Renal cortical epithelial cell (primary cell): ENCODE data around the gene AUTS2. TPM values are rescaled to one million over a fixed set of nuclear protein-coding genes. Genes with fewer than 3 reads are reported as not detected.
"Not testable (repeated sequence)": the region's sequence is repeated elsewhere in the genome, so short reads cannot be mapped to it uniquely, and the experiment has no call there.

ENCODE experiments used
- DNase-seq: peaks from one replicate; pipeline ENCODE4 v3.0.0-alpha.2; 2011; ENCODE audit warnings: low read depth
- total RNA-seq: library from RNA; depleted of rRNA; stranded (reverse); fragments of >200 nt; gene quantifications from 2 replicates; pipeline ENCODE4 v1.2.3, GENCODE V29; 2014

AUTS2 gene
- total RNA-seq, 1 donor from 2014 or later: 3.2 TPM

DNA sequence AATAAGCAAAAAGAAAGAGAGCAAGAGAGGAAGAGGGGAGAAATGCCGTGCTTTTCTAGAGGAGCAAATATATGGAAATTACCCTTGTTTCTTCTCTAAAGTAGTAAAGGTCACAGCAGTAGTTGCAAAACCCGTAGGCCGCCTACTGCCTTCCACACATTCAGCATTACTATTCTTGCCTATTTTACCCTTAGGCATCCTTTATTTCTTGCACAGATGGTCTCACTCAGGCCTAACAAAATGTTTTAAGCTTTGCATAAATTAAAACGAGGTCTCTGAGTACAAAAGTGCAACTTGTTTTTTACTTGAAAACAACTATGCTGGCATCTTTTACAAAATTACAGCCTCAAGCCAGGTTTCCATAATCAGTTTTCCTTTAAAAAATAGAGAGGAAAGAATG, 644.6 kb downstream of the AUTS2 start:
- peak; percentile 42 for DNase-seq

DNA sequence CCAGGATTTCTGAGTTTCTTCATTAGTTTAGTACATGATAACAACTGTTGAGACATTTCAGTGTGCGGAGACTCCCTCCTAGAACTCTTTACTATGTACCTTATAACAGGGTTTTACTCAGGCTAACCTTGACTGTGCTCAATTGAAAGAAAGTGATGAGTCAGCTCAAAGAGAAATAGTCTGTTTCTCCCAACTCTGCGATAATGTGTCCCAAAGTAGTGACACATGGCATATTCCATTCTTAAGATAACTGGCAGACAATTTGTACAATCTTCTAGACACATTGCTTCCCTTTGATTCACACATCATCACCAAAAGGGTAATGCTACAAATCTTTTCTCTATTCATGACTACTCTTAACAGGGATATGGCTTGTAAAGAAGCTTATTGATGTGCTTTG, 645.2 kb downstream of the AUTS2 start:
- DNase-seq: no peak

- no peak for DNase-seq
These were observed 659.6 kb downstream of the AUTS2 start for GRCh38 chr7:70257921-70258320.

- no peak for DNase-seq
These were observed 661.2 kb downstream of the AUTS2 start for GRCh38 chr7:70259502-70259901.

DNA sequence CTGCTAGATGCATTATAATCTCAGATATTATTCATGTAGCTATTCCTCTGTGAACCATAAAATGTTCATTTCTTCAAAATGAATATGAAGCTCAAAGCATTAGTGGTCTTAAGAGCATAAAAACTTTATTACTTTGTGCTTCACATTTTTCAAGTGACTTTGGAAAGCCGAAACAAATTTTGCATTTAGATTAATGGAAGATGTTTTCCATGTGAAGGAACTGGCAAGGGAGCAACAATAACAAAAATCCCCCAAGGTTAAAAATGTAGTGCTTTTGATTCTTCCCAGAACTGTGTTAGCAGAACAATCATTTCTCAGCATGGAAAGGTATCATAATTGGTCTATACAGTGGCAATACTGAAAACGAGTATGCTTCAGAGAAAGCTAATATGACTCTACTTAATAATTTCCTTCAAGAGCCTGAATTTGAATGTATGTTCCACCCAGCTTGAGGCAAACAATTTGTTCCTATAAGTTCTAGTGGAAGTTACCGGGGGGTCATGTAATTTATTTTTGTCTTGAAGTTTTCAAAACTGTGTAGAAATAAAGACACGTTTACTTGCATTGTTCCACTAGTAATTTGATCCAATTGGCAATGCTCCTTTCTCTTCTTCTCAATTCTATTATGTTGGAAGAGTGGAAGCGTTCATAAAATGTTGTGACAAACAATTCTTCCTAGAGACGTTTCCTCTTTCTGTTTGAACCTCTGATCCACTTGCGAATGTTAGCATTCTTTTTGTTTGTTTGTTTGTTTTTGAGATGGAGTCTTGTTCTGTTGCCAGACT, 665.4 kb downstream of the AUTS2 start:
- no peak for DNase-seq

DNA sequence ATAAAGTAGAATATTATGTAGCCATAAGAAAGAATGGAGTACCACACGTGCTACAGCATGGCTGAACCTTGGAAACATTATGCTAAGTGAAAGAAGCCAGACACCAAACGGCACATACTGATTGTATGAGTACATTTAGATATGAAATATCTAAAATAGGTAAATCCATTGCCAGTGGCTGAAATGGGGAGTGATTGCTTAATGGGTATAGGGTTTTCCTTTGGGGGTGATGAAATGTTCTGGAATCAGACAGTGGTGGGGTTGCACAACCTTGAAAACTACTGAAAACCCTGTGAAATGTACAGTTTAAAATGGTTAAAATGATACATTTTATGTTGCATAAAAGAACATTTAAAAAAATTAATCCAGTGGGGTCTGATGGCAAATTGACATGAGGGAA, 667.9 kb downstream of the AUTS2 start:
- DNase-seq: no peak

DNA sequence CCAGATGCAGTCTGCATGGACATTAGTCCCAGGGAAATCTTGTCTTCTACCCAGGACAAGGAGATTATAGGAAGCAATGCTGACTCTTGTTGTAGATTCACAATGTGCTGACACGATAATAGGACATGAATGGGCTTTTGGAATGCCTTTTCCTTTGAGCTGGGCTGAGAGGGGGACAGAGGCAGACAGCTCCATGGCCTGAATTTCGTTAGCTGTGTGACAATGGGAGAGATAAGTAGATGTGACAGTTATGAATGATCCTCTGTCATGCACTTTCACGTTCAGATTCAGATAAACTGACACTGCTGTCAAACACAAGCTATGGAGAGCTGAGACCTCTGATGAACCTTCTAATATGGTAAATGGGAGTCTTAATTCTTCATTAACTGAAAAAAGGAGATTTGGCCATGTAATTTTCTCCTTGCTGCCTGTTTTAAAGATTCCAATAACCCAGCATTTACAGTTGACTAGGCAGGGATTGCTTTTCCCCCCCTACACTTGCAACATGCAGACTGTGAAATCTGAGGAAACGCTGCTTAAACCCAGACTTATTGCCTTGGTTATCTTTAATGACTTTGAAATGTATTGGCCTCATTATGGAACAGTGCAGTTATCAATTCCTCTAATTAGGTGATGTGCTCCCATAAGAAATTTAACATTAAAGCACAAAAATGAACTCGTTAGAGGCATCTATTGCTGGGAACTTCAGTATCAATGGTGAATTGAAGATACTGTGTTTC, 669.3 kb downstream of the AUTS2 start:
- no peak for DNase-seq

- DNase-seq: no peak
These were observed 669.9 kb downstream of the AUTS2 start for GRCh38 chr7:70268179-70268578.

DNA sequence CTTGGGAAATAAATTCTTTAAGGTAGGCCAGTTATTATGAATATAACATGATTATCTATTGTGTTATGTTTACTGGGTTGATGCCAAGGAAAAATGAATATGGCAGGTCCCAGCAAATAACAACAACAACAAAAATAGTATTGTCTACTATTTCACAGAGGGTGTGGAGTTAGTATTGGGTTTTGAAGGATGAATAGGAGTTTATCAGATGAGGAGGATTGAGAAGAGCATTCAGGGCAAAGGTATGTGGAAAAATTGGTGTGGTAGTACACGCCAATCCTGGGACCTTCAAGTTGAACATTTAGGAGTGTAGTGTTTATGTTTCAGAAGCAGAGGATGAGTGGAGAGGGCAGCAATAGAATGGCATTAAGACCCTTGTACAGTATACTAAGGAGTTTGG, 671.9 kb downstream of the AUTS2 start:
- no peak for DNase-seq

DNA sequence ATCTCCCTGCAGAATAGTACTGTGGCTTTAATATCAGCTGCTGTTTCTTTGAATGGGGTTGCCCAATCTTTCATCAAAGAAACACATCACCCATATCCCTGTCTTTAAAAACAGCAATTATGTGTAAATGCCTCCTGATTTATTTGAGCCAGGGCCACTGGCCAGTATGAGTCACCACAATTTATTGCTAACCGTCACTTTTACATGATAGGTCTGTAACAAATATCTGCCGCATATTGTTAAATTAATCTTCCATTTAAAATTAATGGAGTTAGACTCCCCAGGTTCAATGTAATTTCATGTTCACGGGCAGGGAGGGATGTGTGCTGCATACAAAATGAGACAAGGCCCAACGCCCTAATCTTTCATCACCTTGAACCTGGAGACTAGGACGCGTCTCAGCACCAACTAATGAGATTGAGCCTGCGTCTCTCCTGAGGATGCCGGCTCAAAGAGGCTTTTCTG, 673.4 kb downstream of the AUTS2 start:
- DNase-seq: peak; percentile 40

- not testable (repeated sequence) for DNase-seq
These were observed 677.3 kb downstream of the AUTS2 start for GRCh38 chr7:70275570-70275969.

- no peak for DNase-seq
These were observed 686.9 kb downstream of the AUTS2 start for GRCh38 chr7:70285187-70285586.

DNA sequence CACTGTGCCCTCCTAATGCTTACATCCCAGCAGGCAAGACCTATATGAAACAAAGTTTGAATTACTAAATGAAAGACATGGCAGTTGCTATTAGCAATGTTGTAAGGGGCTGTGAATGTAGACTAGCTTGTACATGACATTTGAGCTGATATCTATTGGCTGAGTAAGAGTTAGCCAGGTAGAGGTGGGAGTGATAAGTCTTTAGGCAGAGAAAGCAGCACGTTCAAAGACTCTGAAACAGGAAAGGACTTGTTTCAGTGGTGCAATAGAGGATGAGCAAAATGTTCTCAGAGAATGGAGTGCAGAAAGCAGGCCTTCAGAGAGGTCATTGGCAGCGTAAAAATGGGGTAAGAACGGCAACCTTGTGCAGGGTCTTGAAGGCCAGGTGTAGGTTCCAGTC, 687.6 kb downstream of the AUTS2 start:
- DNase-seq: no peak

DNA sequence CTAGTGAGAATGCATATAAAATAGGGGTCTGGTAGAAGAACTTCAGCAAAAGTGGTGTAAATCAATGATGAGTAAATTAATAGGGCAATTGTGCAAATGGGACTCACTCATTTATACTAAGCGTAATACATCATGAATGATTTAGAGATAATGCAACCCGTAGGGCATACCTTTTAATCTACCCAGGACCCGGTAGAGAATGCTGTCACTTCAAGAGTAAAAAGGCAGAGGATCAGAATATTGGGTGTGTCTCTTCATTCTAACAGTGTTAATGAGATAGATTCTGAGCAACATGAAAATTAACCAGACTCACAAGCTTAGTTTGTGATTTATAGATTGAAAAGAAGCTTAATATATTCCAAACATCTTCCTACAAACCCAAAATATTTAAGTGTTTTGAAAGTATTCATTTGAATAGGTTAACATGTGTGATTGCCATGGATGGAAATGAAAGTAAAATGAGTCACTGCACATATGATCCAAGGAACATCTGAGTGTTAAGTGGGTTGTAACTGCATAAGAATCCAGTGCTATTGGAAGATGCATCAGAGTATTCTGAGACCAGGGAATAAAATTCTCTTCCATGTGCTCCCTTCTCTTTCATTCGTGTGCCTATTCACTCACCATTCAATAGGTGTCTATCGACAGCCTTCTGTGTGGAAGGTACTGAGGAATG, 690.6 kb downstream of the AUTS2 start:
- peak; percentile 7 for DNase-seq

GRCh38 chr7:70292716-70293115, 694.4 kb downstream of the AUTS2 start:
- no peak for DNase-seq

DNA sequence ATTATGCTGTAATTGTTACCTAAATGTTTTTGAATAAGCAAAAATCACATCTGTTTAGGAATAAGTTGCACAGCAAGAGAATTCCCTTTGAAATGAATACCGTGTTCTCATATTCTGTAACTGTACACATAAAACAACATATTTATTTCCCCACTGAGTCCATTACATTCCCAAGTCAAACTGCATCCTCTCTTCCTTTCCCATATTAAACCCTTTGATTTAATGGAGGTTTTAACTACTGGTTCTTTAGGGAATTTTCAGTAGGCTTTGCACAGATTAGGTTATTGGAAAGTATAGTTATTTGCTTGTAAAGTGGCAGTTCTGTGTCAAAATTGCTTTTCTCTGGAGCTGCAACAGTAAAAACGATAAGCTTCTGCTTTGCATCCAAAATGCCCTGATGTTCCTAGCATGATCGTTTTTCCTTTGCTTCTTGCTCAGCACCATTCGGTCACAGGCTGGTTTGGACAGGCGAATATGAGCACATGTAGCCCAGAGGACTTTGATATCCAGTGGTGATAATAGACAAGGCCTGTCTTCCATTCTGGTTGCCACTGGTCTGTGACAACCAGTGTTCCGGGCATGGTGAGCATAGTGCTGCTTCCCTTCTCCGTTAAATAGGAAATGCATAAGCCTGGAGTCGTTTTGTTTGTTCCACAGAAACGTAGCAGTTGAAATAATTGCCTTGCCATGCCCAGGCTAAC, 696.1 kb downstream of the AUTS2 start:
- DNase-seq: no peak

- DNase-seq: peak; percentile 29
These were observed 700.7 kb downstream of the AUTS2 start for GRCh38 chr7:70298780-70299471.

- no peak for DNase-seq
These were observed 701.2 kb downstream of the AUTS2 start for GRCh38 chr7:70299472-70299807.

DNA sequence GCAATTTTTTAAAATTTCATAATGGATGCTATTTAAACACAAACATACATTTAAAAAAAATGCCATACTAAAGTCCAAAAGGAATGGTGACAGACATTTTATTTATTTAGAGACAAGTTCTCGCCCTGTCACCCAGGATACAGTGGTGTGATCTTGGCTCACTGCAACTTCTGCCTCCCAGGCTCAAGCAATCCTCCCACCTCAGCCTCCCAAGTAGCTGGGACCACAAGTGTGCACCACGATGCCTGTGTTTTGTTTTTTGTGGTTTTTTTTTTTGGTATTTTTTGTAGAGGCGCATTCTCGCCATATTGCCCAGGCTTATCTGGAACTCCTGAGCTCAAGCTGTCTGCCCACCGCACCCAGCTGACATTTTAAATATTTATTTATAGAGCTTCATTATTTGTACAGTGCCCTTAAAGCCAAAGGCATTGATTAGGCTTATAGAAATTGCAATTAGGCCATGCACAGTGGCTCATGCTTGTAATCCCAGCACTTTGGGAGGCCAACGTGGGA, 703.5 kb downstream of the AUTS2 start:
- DNase-seq: no peak

DNA sequence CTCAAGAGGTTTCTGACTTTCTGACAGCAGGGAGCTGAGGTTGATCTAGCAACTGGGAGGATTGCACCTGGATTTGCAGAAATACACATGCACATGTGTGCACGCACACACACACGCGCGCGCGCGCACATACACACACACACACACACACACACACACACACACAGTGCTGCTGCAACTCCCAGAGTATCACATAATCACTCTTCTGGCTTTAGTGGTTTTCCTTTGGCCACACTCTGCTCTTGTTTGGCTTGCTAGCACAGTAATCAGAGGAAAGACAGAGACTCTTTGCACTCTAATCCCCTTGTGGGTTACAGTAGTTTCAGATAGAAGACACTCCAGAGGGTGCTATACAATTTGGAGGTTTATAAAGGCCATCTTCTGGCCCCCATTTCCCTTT, 705.0 kb downstream of the AUTS2 start:
- DNase-seq: no peak

DNA sequence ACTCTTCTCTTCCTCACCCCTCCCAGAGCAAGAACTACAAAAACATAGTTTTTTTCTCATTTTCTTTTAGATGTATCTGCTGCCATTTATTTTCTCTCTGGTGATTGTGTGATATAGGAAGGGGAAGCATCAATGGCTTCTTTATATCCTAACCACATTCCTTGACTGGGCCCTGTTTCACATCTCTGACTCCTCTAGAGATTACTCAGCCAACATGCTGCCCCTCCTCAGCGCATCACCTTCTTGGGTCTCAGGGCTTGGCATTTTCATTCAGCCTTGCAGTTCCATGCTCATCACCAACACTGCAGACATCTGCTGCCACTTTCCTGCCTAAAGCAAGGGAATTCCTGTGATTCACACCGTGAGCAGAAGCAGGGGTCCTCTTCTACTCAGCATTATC, 705.5 kb downstream of the AUTS2 start:
- no peak for DNase-seq
